ENCODE measurements around the gene ARFRP1. TPM values are rescaled to one million over a fixed set of nuclear protein-coding genes. Genes with fewer than 3 reads are reported as not detected.

Gene ARFRP1
- total RNA-seq, 1 experiment from 2014 or later: 30.2 TPM

DNA sequence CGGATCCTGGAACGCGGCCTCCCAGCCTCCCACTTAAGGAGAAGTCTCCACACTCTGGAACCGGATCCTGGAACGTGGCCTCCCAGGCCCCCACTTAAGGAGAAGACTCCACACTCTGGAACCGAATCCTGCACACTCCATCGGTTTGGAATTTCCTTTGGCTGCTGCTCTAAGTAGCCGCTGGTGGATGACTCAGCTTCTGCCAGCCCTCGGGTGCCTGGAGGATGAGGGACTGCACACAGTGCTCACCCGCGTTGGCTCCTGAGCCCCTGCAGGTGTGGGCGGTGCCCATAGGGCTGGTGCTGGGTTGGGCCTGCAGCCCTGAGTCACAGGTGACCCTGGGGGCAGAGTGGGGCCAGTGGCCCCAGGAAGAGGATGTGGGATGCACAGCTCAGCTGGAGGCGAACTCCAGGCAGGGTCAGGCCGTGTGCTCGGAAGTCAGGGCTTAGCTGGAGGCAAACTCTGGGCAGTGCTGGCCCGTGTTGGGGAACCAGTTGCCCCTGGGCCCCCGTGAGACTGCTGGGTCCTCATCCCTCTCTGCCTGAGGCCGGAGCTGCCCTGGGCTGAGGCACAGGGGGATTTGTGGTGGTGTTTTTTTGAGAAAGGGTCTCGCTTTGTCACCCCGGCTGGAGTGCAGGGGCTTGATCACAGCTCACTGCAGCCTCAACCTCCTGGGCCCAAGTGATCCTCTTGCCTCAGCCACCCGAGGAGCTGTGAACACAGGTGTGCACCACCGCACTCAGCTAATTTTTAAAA lies 25.2 kb downstream of the ARFRP1 start:
- ATAC-seq (no peak), DNase-seq (ENCODE audit: low spot score) (no peak)
- CTCF ChIA-PET: interaction anchor here (1.0 to 1.3 kb wide), 2 partner anchors 40 to 144 kb away, joined by 4 to 5 read pairs; no protein-coding TSS in a partner anchor
- no peaks in the 10 kb centered on the region; the same call in 1 of the 2 replicates for H3K36me3 Mint-ChIP-seq
- H3K27ac Mint-ChIP-seq: no peak overlapping the region
- H3K4me1 Mint-ChIP-seq: no peaks in the 10 kb centered on the region
- H3K4me3 Mint-ChIP-seq: no peak overlapping the region
- H3K9me3 Mint-ChIP-seq: no peaks in the 10 kb centered on the region
- POLR2A ChIA-PET: interaction anchor here (0.6 kb wide), 2 partner anchors 111 to 470 kb away, joined by 3 to 4 read pairs; no protein-coding TSS in a partner anchor
- TF ChIP-seq HMGA2 (CRISPR knock-in tag; IDR thresholded peaks at IDR 0.05) (no peak), GABPB1 (CRISPR knock-in tag; IDR thresholded peaks at IDR 0.05) (no peak), ZNF121 (CRISPR knock-in tag; IDR thresholded peaks at IDR 0.05) (no peak), MXD4 (CRISPR knock-in tag; IDR thresholded peaks at IDR 0.05; ENCODE audit: borderline replicate concordance) (no peak)
- TF ChIP-seq, protein P1, sequence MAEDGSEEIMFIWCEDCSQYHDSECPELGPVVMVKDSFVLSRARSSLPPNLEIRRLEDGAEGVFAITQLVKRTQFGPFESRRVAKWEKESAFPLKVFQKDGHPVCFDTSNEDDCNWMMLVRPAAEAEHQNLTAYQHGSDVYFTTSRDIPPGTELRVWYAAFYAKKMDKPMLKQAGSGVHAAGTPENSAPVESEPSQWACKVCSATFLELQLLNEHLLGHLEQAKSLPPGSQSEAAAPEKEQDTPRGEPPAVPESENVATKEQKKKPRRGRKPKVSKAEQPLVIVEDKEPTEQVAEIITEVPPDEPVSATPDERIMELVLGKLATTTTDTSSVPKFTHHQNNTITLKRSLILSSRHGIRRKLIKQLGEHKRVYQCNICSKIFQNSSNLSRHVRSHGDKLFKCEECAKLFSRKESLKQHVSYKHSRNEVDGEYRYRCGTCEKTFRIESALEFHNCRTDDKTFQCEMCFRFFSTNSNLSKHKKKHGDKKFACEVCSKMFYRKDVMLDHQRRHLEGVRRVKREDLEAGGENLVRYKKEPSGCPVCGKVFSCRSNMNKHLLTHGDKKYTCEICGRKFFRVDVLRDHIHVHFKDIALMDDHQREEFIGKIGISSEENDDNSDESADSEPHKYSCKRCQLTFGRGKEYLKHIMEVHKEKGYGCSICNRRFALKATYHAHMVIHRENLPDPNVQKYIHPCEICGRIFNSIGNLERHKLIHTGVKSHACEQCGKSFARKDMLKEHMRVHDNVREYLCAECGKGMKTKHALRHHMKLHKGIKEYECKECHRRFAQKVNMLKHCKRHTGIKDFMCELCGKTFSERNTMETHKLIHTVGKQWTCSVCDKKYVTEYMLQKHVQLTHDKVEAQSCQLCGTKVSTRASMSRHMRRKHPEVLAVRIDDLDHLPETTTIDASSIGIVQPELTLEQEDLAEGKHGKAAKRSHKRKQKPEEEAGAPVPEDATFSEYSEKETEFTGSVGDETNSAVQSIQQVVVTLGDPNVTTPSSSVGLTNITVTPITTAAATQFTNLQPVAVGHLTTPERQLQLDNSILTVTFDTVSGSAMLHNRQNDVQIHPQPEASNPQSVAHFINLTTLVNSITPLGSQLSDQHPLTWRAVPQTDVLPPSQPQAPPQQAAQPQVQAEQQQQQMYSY (CRISPR knock-in tag; IDR thresholded peaks at IDR 0.05): 0 out of 2 replicates have a peak, but pooled peaks have one; percentile 22
- H3K27me3 Mint-ChIP-seq (ENCODE audit: low read depth): no peaks in the 10 kb centered on the region

DNA sequence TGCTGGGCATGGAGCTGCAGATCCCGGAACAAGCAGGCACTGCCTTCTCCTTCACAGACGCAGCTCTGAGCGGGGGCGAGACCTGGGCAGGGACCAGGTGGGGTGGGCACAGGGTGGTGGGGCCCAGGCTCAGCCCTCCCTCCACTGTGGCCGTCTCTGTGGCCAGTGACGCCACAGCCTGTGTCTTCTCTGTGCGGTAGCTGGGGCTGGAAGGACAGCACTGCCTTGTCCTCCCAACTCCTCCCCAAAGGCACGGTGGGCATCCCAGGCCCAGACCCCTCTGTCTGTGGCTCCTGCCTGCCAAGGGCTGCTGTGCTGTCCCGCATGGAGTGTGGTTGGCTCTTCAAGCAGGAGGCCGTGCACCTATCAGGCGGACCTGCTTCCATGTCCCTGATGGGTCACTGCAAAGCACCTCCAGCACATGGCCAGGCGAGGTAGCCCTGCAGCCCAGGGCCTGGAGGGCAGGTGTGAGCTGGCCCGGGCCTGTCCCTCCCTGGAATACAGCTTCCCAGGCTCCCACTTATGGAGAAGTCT lies 26.1 kb downstream of the ARFRP1 start:
- no peaks in the 10 kb centered on the region for H3K4me1 Mint-ChIP-seq
- TF ChIP-seq, protein P2, sequence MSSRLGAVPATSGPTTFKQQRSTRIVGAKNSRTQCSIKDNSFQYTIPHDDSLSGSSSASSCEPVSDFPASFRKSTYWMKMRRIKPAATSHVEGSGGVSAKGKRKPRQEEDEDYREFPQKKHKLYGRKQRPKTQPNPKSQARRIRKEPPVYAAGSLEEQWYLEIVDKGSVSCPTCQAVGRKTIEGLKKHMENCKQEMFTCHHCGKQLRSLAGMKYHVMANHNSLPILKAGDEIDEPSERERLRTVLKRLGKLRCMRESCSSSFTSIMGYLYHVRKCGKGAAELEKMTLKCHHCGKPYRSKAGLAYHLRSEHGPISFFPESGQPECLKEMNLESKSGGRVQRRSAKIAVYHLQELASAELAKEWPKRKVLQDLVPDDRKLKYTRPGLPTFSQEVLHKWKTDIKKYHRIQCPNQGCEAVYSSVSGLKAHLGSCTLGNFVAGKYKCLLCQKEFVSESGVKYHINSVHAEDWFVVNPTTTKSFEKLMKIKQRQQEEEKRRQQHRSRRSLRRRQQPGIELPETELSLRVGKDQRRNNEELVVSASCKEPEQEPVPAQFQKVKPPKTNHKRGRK (CRISPR knock-in tag; IDR thresholded peaks at IDR 0.05; ENCODE audit: borderline replicate concordance): no peak
- TF ChIP-seq ZNF121 (CRISPR knock-in tag; IDR thresholded peaks at IDR 0.05): no peak
- TF ChIP-seq GTF2I (CRISPR knock-in tag; conservative IDR thresholded peaks at IDR 0.05): no peak
- TF ChIP-seq, protein P3, sequence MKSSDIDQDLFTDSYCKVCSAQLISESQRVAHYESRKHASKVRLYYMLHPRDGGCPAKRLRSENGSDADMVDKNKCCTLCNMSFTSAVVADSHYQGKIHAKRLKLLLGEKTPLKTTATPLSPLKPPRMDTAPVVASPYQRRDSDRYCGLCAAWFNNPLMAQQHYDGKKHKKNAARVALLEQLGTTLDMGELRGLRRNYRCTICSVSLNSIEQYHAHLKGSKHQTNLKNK (CRISPR knock-in tag; IDR thresholded peaks at IDR 0.05): no peak
- ChIA-PET POLR2A (no interaction called here), CTCF (interaction anchor here (1.3 kb wide), 1 partner anchor 39 kb away, joined by 5 read pairs; no protein-coding TSS in a partner anchor)
- ATAC-seq: no peak
- no peaks in the 10 kb centered on the region for H3K27me3 Mint-ChIP-seq (ENCODE audit: low read depth)
- H3K4me3 Mint-ChIP-seq: no peak overlapping the region
- no peak for DNase-seq (ENCODE audit: low spot score)
- no peaks in the 10 kb centered on the region; the same call in 1 of the 2 replicates for H3K36me3 Mint-ChIP-seq
- no peaks in the 10 kb centered on the region for H3K9me3 Mint-ChIP-seq
- no peak overlapping the region for H3K27ac Mint-ChIP-seq

DNA sequence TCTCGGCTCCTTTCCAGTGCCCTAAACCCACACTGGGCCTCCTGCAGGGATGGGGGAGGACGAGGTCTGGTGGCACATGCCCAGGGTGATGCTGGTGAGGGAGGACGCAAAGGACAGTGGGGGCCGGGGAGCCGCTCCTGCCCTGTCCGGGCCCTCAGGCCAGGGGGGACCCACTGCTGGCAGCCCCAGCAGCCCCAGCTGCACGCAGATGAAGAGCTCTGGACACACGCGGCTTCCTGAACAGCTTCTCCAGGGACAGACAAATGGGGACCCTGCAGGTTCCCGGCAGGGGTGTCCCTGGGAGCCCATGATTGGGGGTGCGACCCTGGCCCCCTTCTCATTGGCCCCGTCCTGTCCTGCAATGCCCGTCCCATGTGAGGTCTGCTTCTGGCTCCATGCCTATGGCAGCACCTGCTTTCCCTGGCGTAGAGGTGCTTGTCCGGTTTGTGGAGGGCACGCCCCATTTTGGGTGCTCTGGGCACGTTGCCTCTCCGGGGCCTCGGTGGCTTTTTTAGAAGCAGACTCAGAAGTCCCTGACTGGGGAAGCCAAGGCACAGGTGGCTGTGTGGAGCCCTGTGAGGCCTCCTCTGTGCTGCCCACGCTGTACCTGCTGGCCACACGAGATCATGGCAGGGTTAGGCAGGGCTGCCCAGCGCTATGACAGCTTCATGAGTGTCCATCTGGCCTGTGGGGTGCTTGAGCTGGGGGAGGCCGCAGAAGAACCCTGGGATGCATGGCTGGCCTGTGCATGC lies 26.7 kb downstream of the ARFRP1 start:
- DNase-seq (ENCODE audit: low spot score) (no peak), ATAC-seq (no peak)
- Mint-ChIP-seq H3K36me3 (peaks cover 2% of the 10 kb centered on the region; the same call in 1 of the 2 replicates), H3K27me3 (ENCODE audit: low read depth) (no peaks in the 10 kb centered on the region), H3K9me3 (no peaks in the 10 kb centered on the region), H3K27ac (no peak overlapping the region), H3K4me1 (no peaks in the 10 kb centered on the region), H3K4me3 (no peak overlapping the region)
- TF ChIP-seq ZNF423 (CRISPR knock-in tag; IDR thresholded peaks at IDR 0.05): no peak
- TF ChIP-seq SOX15 (CRISPR knock-in tag; IDR thresholded peaks at IDR 0.05): no peak
- no peak for TF ChIP-seq JAZF1 (CRISPR knock-in tag; IDR thresholded peaks at IDR 0.05)
- TF ChIP-seq, protein P4, sequence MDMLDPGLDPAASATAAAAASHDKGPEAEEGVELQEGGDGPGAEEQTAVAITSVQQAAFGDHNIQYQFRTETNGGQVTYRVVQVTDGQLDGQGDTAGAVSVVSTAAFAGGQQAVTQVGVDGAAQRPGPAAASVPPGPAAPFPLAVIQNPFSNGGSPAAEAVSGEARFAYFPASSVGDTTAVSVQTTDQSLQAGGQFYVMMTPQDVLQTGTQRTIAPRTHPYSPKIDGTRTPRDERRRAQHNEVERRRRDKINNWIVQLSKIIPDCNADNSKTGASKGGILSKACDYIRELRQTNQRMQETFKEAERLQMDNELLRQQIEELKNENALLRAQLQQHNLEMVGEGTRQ (CRISPR knock-in tag; IDR thresholded peaks at IDR 0.05): no peak
- TF ChIP-seq, protein P5, sequence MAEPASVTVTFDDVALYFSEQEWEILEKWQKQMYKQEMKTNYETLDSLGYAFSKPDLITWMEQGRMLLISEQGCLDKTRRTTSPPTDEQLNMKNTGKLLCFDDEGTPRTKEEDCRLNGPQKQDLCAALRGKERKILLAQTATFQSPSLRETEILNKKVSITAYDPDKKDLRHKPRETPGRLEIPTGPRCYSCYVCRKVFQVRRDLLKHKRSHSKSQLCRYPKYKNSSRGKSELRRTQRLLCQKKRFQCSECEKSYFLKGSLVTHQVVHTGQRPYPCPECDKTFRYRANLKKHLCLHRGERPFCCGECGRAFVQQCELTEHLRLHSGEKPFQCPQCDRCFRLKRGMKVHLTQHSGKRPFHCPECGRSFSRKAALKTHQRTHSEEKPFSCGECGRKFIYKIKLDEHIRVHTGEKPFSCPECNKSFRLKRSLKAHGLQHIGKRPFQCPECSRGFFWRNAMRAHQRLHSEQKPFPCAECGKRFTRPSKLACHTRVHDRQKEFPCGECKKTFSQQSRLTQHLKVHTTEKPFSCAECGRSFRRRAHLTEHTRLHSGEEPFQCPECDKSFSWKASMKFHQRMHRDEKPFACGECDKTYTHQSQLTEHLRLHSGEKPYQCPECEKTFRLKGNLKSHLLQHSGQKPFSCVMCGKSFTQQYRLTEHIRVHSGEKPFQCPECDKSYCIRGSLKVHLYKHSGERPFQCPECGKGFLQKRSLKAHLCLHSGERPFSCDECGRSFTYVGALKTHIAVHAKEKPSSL (CRISPR knock-in tag; conservative IDR thresholded peaks at IDR 0.05): no peak
- TF ChIP-seq FOXK1 (CRISPR knock-in tag; IDR thresholded peaks at IDR 0.05): no peak
- TF ChIP-seq ZNF219 (CRISPR knock-in tag; IDR thresholded peaks at IDR 0.05; ENCODE audit: borderline replicate concordance): no peak
- POLR2A ChIA-PET: no interaction called here
- CTCF ChIA-PET: no interaction called here
